Left lung (tissue), 10 donors: ENCODE data around the gene DDX42. TPM values are rescaled to one million over a fixed set of nuclear protein-coding genes. Genes with fewer than 3 reads are reported as not detected.

Experiments used
- ATAC-seq: fragments of 200-7000 bp; cut with Tn5 transposase; one replicate; pipeline ENCODE4 v1.9.1; 2020; ENCODE audit warnings: moderate library complexity
- DNase-seq, 4 donors: peaks; one replicate each; pipeline ENCODE4 v3.0.0-alpha.2; 2013 to 2020
- H3K27ac ChIP-seq, 2 donors: fragments of 200-600 bp; sonication (generic) in 1 of 2; one replicate each; pipeline versions ENCODE4 v1.5.0 to v1.8.0; 2020 to 2021
- H3K27me3 ChIP-seq, 2 donors: fragments of 200-600 bp; sonication (generic) in 1 of 2; one replicate each; pipeline versions ENCODE4 v1.5.0 to v1.8.0; 2020 to 2021
- H3K36me3 ChIP-seq, 2 donors: fragments of 200-600 bp; sonication (generic) in 1 of 2; one replicate each; pipeline versions ENCODE4 v1.5.0 to v1.8.0; 2020 to 2021
- H3K4me1 ChIP-seq, 2 donors: fragments of 200-600 bp; one replicate each; pipeline ENCODE4 v1.8.0; 2021
- H3K4me3 ChIP-seq, 2 donors: fragments of 200-600 bp; sonication (generic) in 1 of 2; one replicate each; pipeline versions ENCODE4 v1.5.0 to v1.8.0; 2020 to 2021; ENCODE audit warnings: mild to moderate bottlenecking in 1 of 2
- H3K9me3 ChIP-seq, 2 donors: fragments of 200-600 bp; sonication (generic) in 1 of 2; one replicate each; pipeline versions ENCODE4 v1.5.0 to v1.8.0; 2020 to 2021
- CTCF ChIP-seq, 2 donors: fragments of 200-600 bp; sonication (generic) in 1 of 2; IDR thresholded peaks; one replicate each; pipeline versions ENCODE4 v1.5.0 to v1.8.0; 2021; ENCODE audit warnings: antibody characterized with exemption in 2 of 2
- intact Hi-C, 2 donors: fragments of 100-400 bp; cut with DNase I; formaldehyde crosslinking; loops; one replicate each; pipeline versions ENCODE4 v1.11.2 to v1.14.2; 2022
- polyA plus RNA-seq, 6 donors: library from polyadenylated mRNA; unstranded; fragments of 120-200 nt; gene quantifications; one replicate each; pipeline ENCODE4 v1.2.1, GENCODE V29; 2013; ENCODE audit not compliant: insufficient read length in 6 of 6
- total RNA-seq, 2 donors: library from RNA; stranded (reverse); fragmentation: NEBNext Ultra II Directional; extraction: Animal tissue kit (Norgen Biotek cat#: 25700); gene quantifications; one replicate each; pipeline ENCODE4 v1.2.1, GENCODE V29; 2021
- donor health status: DM: no; HTN: yes; CAD: no.
- donor health status: DM: no; HTN: no; CAD: no.

DDX42 gene
- total and polyA plus RNA-seq, 8 donors = 79.2 to 239 (median 220) TPM

DNA sequence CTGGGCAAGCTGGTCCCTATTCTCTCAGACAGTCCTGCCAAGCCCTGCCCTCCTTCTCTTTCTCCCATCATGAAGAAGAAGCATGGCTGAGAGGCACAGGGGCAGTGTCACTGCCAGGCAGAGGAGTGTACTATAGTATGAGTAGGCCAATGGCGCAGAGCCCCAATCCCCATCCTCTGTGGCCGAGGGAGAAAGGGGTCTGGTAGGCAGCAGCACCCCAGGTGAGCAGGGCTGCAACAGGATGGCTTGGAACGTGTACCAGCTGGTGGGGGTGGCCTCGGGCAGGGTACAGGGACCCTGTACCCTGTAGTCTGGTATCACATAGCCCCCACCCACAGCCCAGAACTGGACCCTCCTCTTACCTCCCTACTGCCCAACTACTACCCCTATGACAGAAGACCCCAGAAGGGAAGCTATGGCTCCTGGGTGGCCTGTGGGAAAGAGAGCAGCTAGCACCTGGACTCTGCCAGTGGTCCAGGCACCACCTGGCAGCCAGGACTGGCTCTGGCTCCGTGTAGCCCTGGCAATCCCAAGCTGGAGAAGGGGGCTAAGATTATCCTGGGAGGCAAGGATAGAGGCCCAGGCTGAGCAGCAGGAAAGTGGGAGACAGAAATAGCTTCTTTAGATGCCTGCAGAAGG is 64.1 kb downstream of the DDX42 start:
- no peak for ATAC-seq

DNA sequence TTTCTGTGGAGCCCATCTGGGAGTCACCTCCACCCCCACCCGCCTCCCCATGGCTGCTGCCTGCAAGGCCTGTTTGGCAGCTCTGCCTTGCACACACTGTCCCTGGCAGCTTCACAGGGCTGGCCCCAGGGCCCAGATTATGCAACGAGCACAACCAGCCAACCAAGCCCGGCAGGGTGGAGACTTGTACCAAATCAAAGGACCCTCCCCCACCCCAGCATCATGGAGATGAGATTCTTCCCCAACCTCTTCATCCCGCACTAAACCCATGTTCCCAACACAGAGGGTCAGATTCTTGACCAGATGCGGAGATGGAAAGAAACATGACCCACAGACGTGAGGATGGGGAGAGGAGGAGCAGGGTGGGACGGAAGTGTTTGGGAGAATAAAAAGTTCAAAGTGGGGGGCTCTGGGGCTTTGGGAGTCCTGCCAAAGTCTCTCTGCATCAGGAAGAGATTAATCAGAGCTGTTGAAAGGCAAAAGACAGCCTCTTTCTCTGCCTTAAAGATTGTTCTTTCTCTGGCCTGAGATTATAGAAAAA is 64.7 kb downstream of the DDX42 start:
- intact Hi-C loops = no loop called here
- H3K27ac ChIP-seq = peak overlapping the region; percentile 93
- peaks cover 0 to 39% of the 10 kb centered on the region in 2 donors for H3K36me3 ChIP-seq
- no peaks in the 10 kb centered on the region for H3K9me3 ChIP-seq
- peak; percentile 27 for ATAC-seq
- H3K4me1 ChIP-seq = peaks cover 28 to 65% of the 10 kb centered on the region in 2 donors
- H3K4me3 ChIP-seq = peak overlapping the region in 1 of 2 donors; percentile 19
- DNase-seq = peak; percentile 76 to 90 (median 86)
- TF ChIP-seq CTCF (IDR thresholded peaks at IDR 0.05) = no peak
- H3K27me3 ChIP-seq = no peaks in the 10 kb centered on the region

More for the DNA sequence above, 64.1 kb downstream of the DDX42 start:
- DNase-seq = no peak
- Histone ChIP-seq H3K9me3 (no peaks in the 10 kb centered on the region), H3K27ac (peak overlapping the region; percentile 93), H3K4me1 (peaks cover 28 to 60% of the 10 kb centered on the region in 2 donors), H3K36me3 (peaks cover 0 to 45% of the 10 kb centered on the region in 2 donors), H3K27me3 (no peaks in the 10 kb centered on the region), H3K4me3 (no peak overlapping the region)
- no peak for TF ChIP-seq CTCF (IDR thresholded peaks at IDR 0.05)
- intact Hi-C loops = no loop called here

DNA sequence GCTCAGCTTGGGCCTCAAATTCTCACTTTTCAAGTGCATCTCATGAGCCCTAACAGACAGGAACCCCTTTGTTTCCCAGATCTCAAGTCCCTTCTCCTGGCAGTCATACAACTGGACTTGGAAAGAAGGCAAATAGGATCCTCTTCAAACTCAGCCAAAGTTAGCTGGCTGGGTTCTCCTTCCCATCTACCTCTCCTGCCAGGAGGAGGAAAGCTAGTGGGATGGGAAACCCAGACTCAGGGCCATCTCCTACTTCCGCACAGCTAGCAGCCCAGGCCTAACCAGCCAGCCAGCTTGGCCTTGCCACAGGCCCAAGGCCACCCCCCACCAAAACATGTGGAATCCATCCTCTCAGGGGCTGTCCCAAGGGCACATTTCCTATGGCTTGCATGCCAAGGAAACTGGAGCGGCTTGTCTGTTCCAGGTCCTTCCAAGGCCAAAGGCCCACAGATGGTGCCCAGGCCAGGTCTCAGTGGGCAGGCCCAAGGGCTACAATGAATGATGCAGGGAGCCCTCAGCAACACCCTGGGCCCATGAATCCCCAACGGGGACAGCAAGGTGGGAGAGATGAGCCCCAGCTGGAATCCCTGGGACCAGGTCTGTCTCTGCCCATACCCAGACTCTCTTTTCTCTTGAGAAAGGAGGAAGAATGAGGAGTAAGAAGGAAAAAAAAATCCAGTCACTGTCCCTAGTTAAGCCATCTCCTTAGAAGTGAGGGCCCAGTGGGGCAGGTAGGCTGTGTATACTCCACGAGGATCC is 66.8 kb downstream of the DDX42 start:
- H3K36me3 ChIP-seq = peaks cover 0 to 18% of the 10 kb centered on the region in 2 donors
- H3K9me3 ChIP-seq = no peaks in the 10 kb centered on the region
- H3K27me3 ChIP-seq = no peaks in the 10 kb centered on the region
- no peak for TF ChIP-seq CTCF (IDR thresholded peaks at IDR 0.05)
- ATAC-seq = no peak
- peaks cover 28 to 55% of the 10 kb centered on the region in 2 donors for H3K4me1 ChIP-seq
- H3K4me3 ChIP-seq = peak overlapping the region; percentile 87 to 90
- DNase-seq = no peak
- intact Hi-C loops = no loop called here
- H3K27ac ChIP-seq = peak overlapping the region; percentile 93

DNA sequence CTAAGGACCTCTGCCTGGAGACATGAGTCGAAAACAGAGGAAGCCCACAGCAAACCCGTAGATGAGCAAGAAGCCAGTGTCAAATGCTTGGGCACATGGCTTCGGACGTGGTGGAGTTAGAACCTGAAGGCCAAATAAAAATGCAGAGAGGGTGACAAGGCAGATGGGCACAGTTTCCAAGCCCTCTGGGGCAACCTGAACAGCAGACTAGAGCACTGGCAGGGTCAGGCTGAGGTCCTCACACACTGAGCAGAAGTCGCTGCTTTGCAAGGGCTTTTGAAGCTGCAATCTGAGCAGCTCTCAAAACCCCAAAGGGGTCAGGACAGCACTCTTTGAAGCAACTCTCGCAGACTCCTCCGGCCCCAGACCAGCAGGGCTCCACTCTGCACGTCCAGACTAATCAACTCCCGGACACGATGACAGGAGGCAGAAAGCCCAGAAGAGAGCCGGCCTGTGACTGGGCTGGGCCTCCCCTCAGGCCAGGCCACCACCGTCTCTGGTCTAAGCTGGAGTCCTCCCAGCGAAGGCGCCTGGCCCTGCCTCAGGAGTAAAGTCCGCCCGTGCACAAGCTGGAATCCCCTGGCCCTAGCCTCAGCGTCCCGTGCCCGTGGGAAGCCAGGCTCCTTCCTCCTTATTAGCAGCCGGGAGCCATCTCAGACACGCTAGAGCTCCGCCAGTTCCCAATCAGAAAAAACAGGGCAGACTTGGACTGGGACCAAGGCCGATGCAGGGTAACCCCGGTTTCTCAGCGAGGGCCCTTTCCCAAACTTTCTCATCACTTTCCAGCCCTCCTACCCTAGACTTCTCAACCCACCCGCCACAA is 67.6 kb downstream of the DDX42 start:
- Histone ChIP-seq H3K4me1 (peaks cover 28 to 55% of the 10 kb centered on the region in 2 donors), H3K27ac (peak overlapping the region; percentile 93), H3K9me3 (no peaks in the 10 kb centered on the region), H3K4me3 (peak overlapping the region; percentile 87 to 90), H3K36me3 (peaks cover 0 to 10% of the 10 kb centered on the region in 2 donors), H3K27me3 (no peaks in the 10 kb centered on the region)
- DNase-seq = peak; percentile 59 to 88 (median 78)
- peak; percentile 1 for ATAC-seq
- TF ChIP-seq CTCF (IDR thresholded peaks at IDR 0.05) = no peak
- intact Hi-C loops = no loop called here
